Large intestine (tissue), 3 donors: ENCODE data around the gene CCDC71. TPM values are rescaled to one million over a fixed set of nuclear protein-coding genes. Genes with fewer than 3 reads are reported as not detected.
A peak's percentile ranks its signal among the peaks of the same experiment; 100 is the strongest.

ENCODE experiments used
- DNase-seq, 2 donors: peaks; one replicate each; pipeline versions ENCODE4 v3.0.0 to v3.0.0-alpha.2; 2013
- H3K27ac ChIP-seq: one replicate; pipeline ENCODE4 v1.5.1; 2013; ENCODE audit warnings: low read length
- H3K27me3 ChIP-seq: 2 replicates; pipeline ENCODE4 v1.6.1; 2013; ENCODE audit warnings: low read length; ENCODE audit not compliant: control insufficient read depth, insufficient read depth
- H3K36me3 ChIP-seq: 2 replicates; pipeline ENCODE4 v1.6.1; 2013; ENCODE audit warnings: low read length; ENCODE audit not compliant: control insufficient read depth, insufficient read depth
- H3K4me1 ChIP-seq: one replicate; pipeline ENCODE4 v1.6.1; 2013; ENCODE audit warnings: low read length; ENCODE audit not compliant: control insufficient read depth, insufficient read depth
- H3K4me3 ChIP-seq: one replicate; pipeline ENCODE4 v1.5.1; 2013; ENCODE audit warnings: low read length
- H3K9me3 ChIP-seq: one replicate; pipeline ENCODE4 v1.6.1; 2013; ENCODE audit warnings: mild to moderate bottlenecking, low read depth, low read length, moderate library complexity; ENCODE audit not compliant: control insufficient read depth
- WGBS: methylation state at CpG from one replicate; pipeline ENCODE4 v1.1.5; 2013; ENCODE audit warnings: low lambda C conversion rate; ENCODE audit not compliant: insufficient coverage; 5-methylcytosine and 5-hydroxymethylcytosine counted together
- polyA plus RNA-seq: library from polyadenylated mRNA; unstranded; fragments of 120-200 nt; gene quantifications from one replicate; pipeline ENCODE4 v1.2.1, GENCODE V29; 2013

The CCDC71 gene
- polyA plus RNA-seq, 1 donor: 21.4 TPM

DNA sequence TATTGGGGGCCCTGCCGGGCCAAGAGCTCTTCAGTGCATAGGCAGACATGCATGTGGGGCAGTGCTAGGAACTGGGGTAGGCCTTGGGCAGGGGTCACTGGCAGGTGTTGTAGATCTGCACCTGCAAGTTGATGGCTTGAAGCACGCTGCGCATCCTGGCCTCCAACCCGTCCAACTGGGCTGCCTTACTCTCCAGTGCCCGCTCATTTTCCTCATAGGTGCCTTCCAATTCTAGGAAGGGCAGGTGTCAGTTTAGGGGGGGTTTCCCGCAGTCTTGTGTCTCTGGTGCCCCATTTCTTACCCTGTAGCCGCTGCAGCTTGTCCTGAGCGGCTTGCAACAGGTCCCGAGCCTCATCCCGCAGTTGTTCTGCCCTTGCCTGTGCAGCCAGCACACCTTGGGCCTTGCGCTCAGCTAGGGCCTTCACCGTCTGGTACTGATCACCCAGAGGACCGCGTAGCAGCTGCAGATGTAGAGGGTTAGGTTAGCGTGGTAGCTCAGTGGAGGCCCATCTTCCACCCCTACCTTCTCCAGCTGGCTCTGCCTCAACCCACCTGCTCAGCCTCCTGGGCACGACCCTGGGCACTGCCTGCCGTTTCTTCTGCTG, 44.9 kb downstream of the CCDC71 start:
- no CpG with 5 or more reads among the region's 17 CpGs for WGBS
- H3K4me1 ChIP-seq: peaks cover 11% of the 10 kb centered on the region
- peaks cover 72% of the 10 kb centered on the region for H3K36me3 ChIP-seq
- H3K27ac ChIP-seq: peak overlapping the region; percentile 62
- H3K9me3 ChIP-seq: no peaks in the 10 kb centered on the region
- DNase-seq: no peak
- H3K4me3 ChIP-seq: peak overlapping the region; percentile 82
- no peaks in the 10 kb centered on the region for H3K27me3 ChIP-seq

DNA sequence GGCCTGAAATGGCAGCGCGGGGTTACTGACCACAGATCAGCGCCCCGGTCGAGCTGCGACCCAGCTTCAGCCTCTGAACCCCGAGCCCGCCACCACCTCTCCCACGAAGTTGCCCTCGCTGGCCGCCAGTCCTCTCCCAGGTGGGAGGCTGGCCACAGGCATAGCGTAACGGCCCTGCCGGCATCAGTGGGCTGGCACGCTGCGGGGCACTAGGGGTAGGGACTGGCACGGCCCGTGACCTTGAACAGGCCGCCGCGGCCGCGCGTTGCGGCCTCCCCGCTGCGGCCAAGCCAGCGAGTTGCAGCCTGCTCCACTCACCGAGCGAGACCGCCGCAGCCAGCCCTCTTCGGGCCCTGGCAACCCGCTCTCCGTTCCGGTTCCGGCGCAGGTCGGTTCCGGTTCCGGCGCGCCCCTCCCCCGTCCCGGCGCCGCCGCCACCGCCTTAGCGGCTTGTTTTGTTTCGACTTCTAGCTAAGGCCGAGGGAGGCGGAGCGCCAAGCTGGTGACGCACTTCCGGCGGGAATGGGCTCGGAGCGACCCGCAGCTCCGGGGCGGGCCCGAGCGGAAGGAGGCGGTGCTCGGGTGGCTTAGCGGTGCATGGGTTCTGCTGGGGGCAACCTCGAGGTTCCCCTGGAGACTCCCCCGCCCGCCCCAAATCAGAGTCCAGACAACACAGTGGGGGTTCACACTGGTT, 45.5 kb downstream of the CCDC71 start, which contains the start of gene USP19:
Gene USP19, minus strand, starts transcription at position 386 of the 694 bp plus-strand sequence. CDS start 1,678 bp downstream, outside the sequence.
- DNase-seq: peak; percentile 96 to 98
- H3K27ac ChIP-seq: peak within 1 kb of the TSS; percentile 62
- no CpG with 5 or more reads among the region's 70 CpGs for WGBS
- H3K4me3 ChIP-seq: peak within 1 kb of the TSS; percentile 82
- no peaks in the 10 kb centered on the region for H3K9me3 ChIP-seq
- no peaks in the 10 kb centered on the region for H3K27me3 ChIP-seq
- peaks cover 72% of the 10 kb centered on the region for H3K36me3 ChIP-seq
- H3K4me1 ChIP-seq: peaks cover 11% of the 10 kb centered on the region

DNA sequence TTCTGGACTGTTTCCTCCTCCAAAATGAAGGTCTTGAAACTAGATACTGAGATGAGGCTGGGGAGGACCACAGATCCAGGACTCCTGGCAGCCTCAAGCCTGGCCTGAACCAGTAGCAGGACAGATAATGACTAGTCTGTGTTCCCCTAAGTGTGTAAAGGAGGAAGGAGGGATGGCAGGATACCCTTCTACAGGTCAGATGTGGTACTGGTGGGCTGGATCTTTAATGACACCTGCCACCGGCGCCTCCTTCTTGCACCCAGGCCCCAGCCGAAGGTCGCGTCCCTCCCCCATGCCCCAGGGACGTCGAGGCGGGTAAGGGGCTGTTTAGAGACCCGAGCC, 46.1 kb downstream of the CCDC71 start:
- peaks cover 11% of the 10 kb centered on the region for H3K4me1 ChIP-seq
- peaks cover 72% of the 10 kb centered on the region for H3K36me3 ChIP-seq
- no peaks in the 10 kb centered on the region for H3K9me3 ChIP-seq
- DNase-seq: no peak
- H3K27me3 ChIP-seq: no peaks in the 10 kb centered on the region
- H3K27ac ChIP-seq: peak overlapping the region; percentile 62
- H3K4me3 ChIP-seq: peak overlapping the region; percentile 82
- WGBS: no CpG with 5 or more reads among the region's 9 CpGs

DNA sequence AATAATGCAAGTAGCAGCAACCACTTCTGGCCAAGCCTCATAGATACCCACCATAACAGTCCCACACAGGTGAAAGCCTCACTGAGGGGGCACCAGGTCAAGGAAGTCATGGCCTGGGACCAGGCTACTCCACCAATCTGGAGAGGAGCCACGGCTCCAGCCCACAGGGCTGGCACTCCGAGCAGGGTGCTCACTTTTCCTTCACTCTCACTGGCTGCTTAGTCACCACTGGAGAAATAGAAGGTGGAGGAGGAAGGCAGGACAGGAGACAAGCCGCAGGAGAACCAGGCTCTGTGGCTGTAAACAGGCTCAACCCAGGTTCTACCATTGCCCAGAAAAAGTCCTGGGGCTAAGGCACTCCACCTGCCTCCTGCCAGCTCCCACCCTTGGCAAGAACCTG, 46.7 kb downstream of the CCDC71 start:
- no CpG with 5 or more reads among the region's 3 CpGs for WGBS
- no peak overlapping the region for H3K27ac ChIP-seq

DNA sequence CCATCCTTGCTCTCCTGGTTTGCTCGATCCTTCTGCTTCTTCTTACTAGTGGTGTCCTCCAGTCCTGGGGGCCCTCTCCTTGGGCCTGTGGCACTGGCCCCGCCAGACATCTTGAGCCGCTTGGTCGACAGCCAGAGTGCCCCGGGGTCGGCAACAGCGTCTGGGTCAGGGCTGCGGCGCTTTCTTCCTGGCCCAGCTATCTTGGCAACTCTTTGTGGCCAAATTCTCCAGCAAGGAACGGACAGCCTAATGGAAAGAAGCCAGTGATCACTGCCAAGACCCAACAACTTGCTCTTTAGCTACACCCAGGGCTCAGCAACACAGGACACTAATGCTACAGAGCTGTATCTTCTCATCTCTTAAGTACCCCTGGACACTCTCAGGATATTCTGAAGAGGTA, 47.1 kb downstream of the CCDC71 start:
- DNase-seq: no peak
- H3K36me3 ChIP-seq: peaks cover 72% of the 10 kb centered on the region
- peaks cover 11% of the 10 kb centered on the region for H3K4me1 ChIP-seq
- no peaks in the 10 kb centered on the region for H3K9me3 ChIP-seq
- WGBS: no CpG with 5 or more reads among the region's 10 CpGs
- no peak overlapping the region for H3K4me3 ChIP-seq
- H3K27me3 ChIP-seq: no peaks in the 10 kb centered on the region
- no peak overlapping the region for H3K27ac ChIP-seq

More for the DNA sequence above, 46.7 kb downstream of the CCDC71 start:
- DNase-seq: no peak
- Histone ChIP-seq H3K36me3 (peaks cover 72% of the 10 kb centered on the region), H3K4me1 (peaks cover 11% of the 10 kb centered on the region), H3K27me3 (no peaks in the 10 kb centered on the region), H3K9me3 (no peaks in the 10 kb centered on the region), H3K4me3 (peak overlapping the region; percentile 82)

Other genes with a start within 250 kb of the CCDC71 start
- 78.4 TPM for gene ARIH2, start 247.5 kb downstream of the CCDC71 start, polyA plus RNA-seq
- 46.5 TPM for gene P4HTM, start 176.1 kb downstream of the CCDC71 start, polyA plus RNA-seq
- 187 TPM for gene WDR6, start 158.9 kb downstream of the CCDC71 start, polyA plus RNA-seq
- 28.5 TPM for gene DALRD3, start 147.8 kb downstream of the CCDC71 start, polyA plus RNA-seq
- 61.9 TPM for gene NDUFAF3, start 144.2 kb downstream of the CCDC71 start, polyA plus RNA-seq
- 261 TPM for gene IMPDH2, start 136.9 kb downstream of the CCDC71 start, polyA plus RNA-seq
- 58.0 TPM for gene QRICH1, start 72.3 kb downstream of the CCDC71 start, polyA plus RNA-seq
- 291 TPM for gene QARS1, start 61.6 kb downstream of the CCDC71 start, polyA plus RNA-seq
- 40.4 TPM for gene USP19, start 45.5 kb downstream of the CCDC71 start, polyA plus RNA-seq
- gene LAMB2, start 33.3 kb downstream of the CCDC71 start, polyA plus RNA-seq: 209 TPM
- 85.6 TPM for gene KLHDC8B, start 5.3 kb upstream of the CCDC71 start, polyA plus RNA-seq
- 9.5 TPM for gene C3orf62, start 110.9 kb upstream of the CCDC71 start, polyA plus RNA-seq
- 48.6 TPM for gene USP4, start 173.7 kb upstream of the CCDC71 start, polyA plus RNA-seq
- 218 TPM for gene GPX1, start 192.0 kb upstream of the CCDC71 start, polyA plus RNA-seq
- gene RHOA, start 245.6 kb upstream of the CCDC71 start, polyA plus RNA-seq: 332 TPM
- 23.7 TPM for gene TCTA, start 246.1 kb upstream of the CCDC71 start, polyA plus RNA-seq